Spleen (tissue), 11 donors: ENCODE measurements around the gene ZFYVE28. TPM values are rescaled to one million over a fixed set of nuclear protein-coding genes. Genes with fewer than 3 reads are reported as not detected.

Experiments
- DNase-seq: peaks from one replicate; pipeline ENCODE4 v3.0.0-alpha.2; 2020
- H3K27ac ChIP-seq, 8 donors: fragments of 200-600 bp; sonication (generic) in 7 of 8; 1 replicate in 4 of 8; 2 replicates in 4 of 8; pipeline versions ENCODE4 v1.5.0 to v1.8.0; 2016 to 2021; ENCODE audit warnings: inconsistent platforms in 4 of 8, mild to moderate bottlenecking in 4 of 8, moderate library complexity in 1 of 8
- H3K27me3 ChIP-seq, 7 donors: fragments of 200-600 bp; sonication (generic) in 6 of 7; replicated peaks in 1 of 7; 1 replicate in 4 of 7; 2 replicates in 3 of 7; pipeline versions ENCODE4 v1.5.0 to v1.8.0; 2016 to 2021; ENCODE audit warnings: inconsistent platforms in 3 of 7, mild to moderate bottlenecking in 1 of 7
- H3K36me3 ChIP-seq, 6 donors: fragments of 200-600 bp; sonication (generic) in 5 of 6; 1 replicate in 4 of 6; 2 replicates in 2 of 6; pipeline versions ENCODE4 v1.5.0 to v1.8.0; 2016 to 2021; ENCODE audit warnings: inconsistent platforms in 2 of 6
- H3K4me1 ChIP-seq, 6 donors: fragments of 200-600 bp; sonication (generic) in 5 of 6; 1 replicate in 3 of 6; 2 replicates in 3 of 6; pipeline versions ENCODE4 v1.5.0 to v1.8.0; 2016 to 2021; ENCODE audit warnings: inconsistent platforms in 3 of 6
- H3K4me3 ChIP-seq, 8 donors: fragments of 200-600 bp; sonication (generic) in 7 of 8; 1 replicate in 4 of 8; 2 replicates in 4 of 8; pipeline versions ENCODE4 v1.5.0 to v1.8.0; 2016 to 2021; ENCODE audit warnings: inconsistent platforms in 4 of 8, mild to moderate bottlenecking in 4 of 8, moderate library complexity in 2 of 8
- H3K9me3 ChIP-seq, 8 donors: fragments of 200-600 bp; sonication (generic) in 7 of 8; 1 replicate in 4 of 8; 2 replicates in 4 of 8; pipeline versions ENCODE4 v1.5.0 to v1.8.0; 2016 to 2021; ENCODE audit warnings: inconsistent platforms in 4 of 8
- CTCF ChIP-seq, 11 experiments: fragments of 200-600 bp in 7 of 11; fragments of 450-650 bp in 4 of 11; sonication (generic) in 4 of 11; IDR thresholded peaks in 8 of 11; conservative IDR thresholded peaks in 3 of 11; 1 replicate in 7 of 11; 2 replicates in 4 of 11; pipeline versions ENCODE4 v1.4.0 to v1.8.0; 2016 to 2021; ENCODE audit warnings: antibody characterized with exemption in 11 of 11, inconsistent platforms in 4 of 11, mild to moderate bottlenecking in 1 of 11
- POLR2A ChIP-seq, 3 donors: fragments of 450-650 bp; IDR thresholded peaks; one replicate each; pipeline ENCODE4 v1.5.1; 2017; ENCODE audit warnings: antibody characterized with exemption in 3 of 3, mild to moderate bottlenecking in 1 of 3
- POLR2AphosphoS5 ChIP-seq, 3 donors: sonication (generic); formaldehyde crosslinking; IDR thresholded peaks; one replicate each; pipeline ENCODE4 v1.5.1; 2017; ENCODE audit warnings: antibody characterized with exemption in 3 of 3
- WGBS, 5 donors: extraction: QIAGEN DNeasy Blood & Tissue Kit in 3 of 5; methylation state at CpG; one replicate each; pipeline versions ENCODE4 v1.1.5 to v1.1.7; 2013 to 2018; 5-methylcytosine and 5-hydroxymethylcytosine counted together
- intact Hi-C: fragments of 100-400 bp; cut with DNase I; formaldehyde crosslinking; loops from one replicate; pipeline ENCODE4 v1.15.0; 2023; ENCODE audit warnings: low total_unique reads
- polyA plus RNA-seq, 3 donors: library from polyadenylated mRNA; stranded (reverse); fragments of 200-250 nt; gene quantifications; one replicate each; pipeline ENCODE4 v1.2.1, GENCODE V29; 2013
- total RNA-seq, 7 donors: library from RNA; depleted of rRNA in 3 of 7; stranded (reverse); fragments of >200 nt in 3 of 7; fragmentation: NEBNext Ultra II Directional in 4 of 7; extraction: Animal tissue kit (Norgen Biotek cat#: 25700) in 4 of 7; gene quantifications; one replicate each; pipeline versions ENCODE4 v1.1.0 to v1.2.1, GENCODE V29; 2016 to 2021
- donor health status: healthy with polysubstance abuse.
- donor health status: DM: no; HTN: no; CAD: no; lungs with moderate emphysema.
- donor health status: DM: no; HTN: no; CAD: no.
- donor health status: Bipolar disorder and iron deficiency.
- donor health status: healthy.
- donor health status: DM: no; HTN: no; CAD: no.
- donor health status: DM: yes; HTN: yes; CAD: no.

The ZFYVE28 gene
- total and polyA plus RNA-seq, 10 donors, result 2.7 to 31.3 (median 12.6) TPM

GRCh38 chr4:2251073-2251794, 167.2 kb downstream of the ZFYVE28 start:
- TF ChIP-seq POLR2AphosphoS5 (IDR thresholded peaks at IDR 0.05), result no peak
- TF ChIP-seq CTCF (IDR thresholded peaks at IDR 0.05 in 8 of 11, conservative IDR thresholded peaks at IDR 0.05 in 3 of 11), result no peak
- no peak for TF ChIP-seq POLR2A (IDR thresholded peaks at IDR 0.05)
- Histone ChIP-seq H3K27ac (peak overlapping the region in 6 of 8 donors; percentile 14 to 90 (median 28)), H3K4me3 (no peak overlapping the region), H3K36me3 (peaks cover 0 to 100% (median 70%) of the 10 kb centered on the region in 6 donors), H3K27me3 (no peaks in the 10 kb centered on the region), H3K9me3 (no peaks in the 10 kb centered on the region), H3K4me1 (peaks cover 11 to 96% (median 59%) of the 10 kb centered on the region in 6 donors)
- peak; percentile 69 for DNase-seq
- WGBS, 5 donors, result 92 to 96% (median 95%) methylated on average over 17 to 25 of the region's 25 CpGs
- intact Hi-C loops, result no loop called here

GRCh38 chr4:2250357-2251072, 167.9 kb downstream of the ZFYVE28 start:
- H3K4me3 ChIP-seq, result no peak overlapping the region
- H3K36me3 ChIP-seq, result peaks cover 0 to 98% (median 67%) of the 10 kb centered on the region in 6 donors
- intact Hi-C loops, result no loop called here
- peak in 2 of 3 donors; percentile 1 to 17 for TF ChIP-seq POLR2AphosphoS5 (IDR thresholded peaks at IDR 0.05)
- TF ChIP-seq CTCF (IDR thresholded peaks at IDR 0.05 in 8 of 11, conservative IDR thresholded peaks at IDR 0.05 in 3 of 11), result no peak
- TF ChIP-seq POLR2A (IDR thresholded peaks at IDR 0.05), result no peak
- H3K9me3 ChIP-seq, result no peaks in the 10 kb centered on the region
- H3K27me3 ChIP-seq, result no peaks in the 10 kb centered on the region
- peak; percentile 71 for DNase-seq
- 83 to 98% (median 92%) methylated on average over 25 to 30 of the region's 30 CpGs for WGBS, 5 donors
- H3K4me1 ChIP-seq, result peaks cover 8 to 96% (median 58%) of the 10 kb centered on the region in 6 donors
- H3K27ac ChIP-seq, result peak overlapping the region in 7 of 8 donors; percentile 65 to 90 (median 77)

GRCh38 chr4:2249526-2250356, 168.7 kb downstream of the ZFYVE28 start:
- intact Hi-C loops, result no loop called here
- 84 to 90% (median 85%) methylated on average over 20 to 26 of the region's 26 CpGs for WGBS, 5 donors
- H3K27me3 ChIP-seq, result no peaks in the 10 kb centered on the region
- no peaks in the 10 kb centered on the region for H3K9me3 ChIP-seq
- TF ChIP-seq POLR2AphosphoS5 (IDR thresholded peaks at IDR 0.05) (peak in 2 of 3 donors; percentile 13 to 20), CTCF (IDR thresholded peaks at IDR 0.05 in 8 of 11, conservative IDR thresholded peaks at IDR 0.05 in 3 of 11) (no peak), POLR2A (IDR thresholded peaks at IDR 0.05) (no peak)
- H3K4me1 ChIP-seq, result peaks cover 13 to 96% (median 58%) of the 10 kb centered on the region in 6 donors
- H3K36me3 ChIP-seq, result peaks cover 0 to 91% (median 64%) of the 10 kb centered on the region in 6 donors
- no peak overlapping the region for H3K4me3 ChIP-seq
- DNase-seq, result peak; percentile 72
- peak overlapping the region; percentile 62 to 90 (median 76) for H3K27ac ChIP-seq
